Measurements from ENCODE around the gene DPM3. TPM values are rescaled to one million over a fixed set of nuclear protein-coding genes. Genes with fewer than 3 reads are reported as not detected.

The DPM3 gene
- total and polyA plus RNA-seq, 2 of the 13 experiments (the other 11 are each of a cell fraction or from before 2014, with no cell fraction given), result 23.2 to 53.4 TPM

DNA sequence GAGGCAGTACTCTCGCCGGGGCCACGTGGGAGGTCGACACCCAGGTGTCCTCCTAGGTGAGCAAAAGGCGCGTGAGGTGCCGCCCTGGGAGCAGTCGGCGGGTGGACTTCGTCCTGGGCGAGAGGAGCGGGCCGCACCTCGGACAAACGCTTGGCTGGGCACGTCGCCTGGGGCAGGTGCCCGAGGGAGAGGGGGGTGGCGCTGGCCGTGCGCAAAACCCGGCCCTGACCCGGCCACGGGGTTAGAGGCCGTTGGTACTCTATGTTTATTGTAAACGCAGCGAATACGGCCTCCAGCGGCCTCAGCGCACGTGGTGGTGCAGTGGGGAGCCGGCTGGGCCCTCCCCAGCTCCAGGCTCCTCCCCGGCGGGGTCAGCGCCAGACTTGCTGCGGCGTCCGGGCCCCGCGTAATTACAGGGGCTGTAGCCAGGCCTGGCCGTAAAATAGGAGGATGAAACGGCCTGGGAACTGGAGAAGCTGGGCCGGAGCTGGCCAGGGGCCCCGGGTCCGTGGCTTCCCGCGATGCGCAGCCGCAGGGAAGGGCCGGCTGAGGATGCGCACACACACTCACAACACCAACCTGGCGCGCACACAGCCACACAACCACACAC lies 14.3 kb downstream of the DPM3 start (continued):
- peak; percentile 91 for TF ChIP-seq ETV6 (CRISPR knock-in tag; conservative IDR thresholded peaks at IDR 0.05)
- TF ChIP-seq ZNF607 (CRISPR knock-in tag; IDR thresholded peaks at IDR 0.05; ENCODE audit: borderline replicate concordance), result peak; percentile 89
- TF ChIP-seq ZNF280D (CRISPR knock-in tag; IDR thresholded peaks at IDR 0.05), result peak; percentile 89
- TF ChIP-seq HOXA5 (CRISPR knock-in tag; IDR thresholded peaks at IDR 0.05), result peak; percentile 50; the same call in 1 of the 2 replicates
- no peak for TF ChIP-seq RELA (CRISPR knock-in tag; IDR thresholded peaks at IDR 0.05)
- no peak for TF ChIP-seq ZNF282 (IDR thresholded peaks at IDR 0.05; ENCODE audit: partially characterized antibody)
- no peak for TF ChIP-seq NFRKB (IDR thresholded peaks at IDR 0.05)
- peak; percentile 90; the same call in 1 of the 2 replicates for TF ChIP-seq SMAD1 (CRISPR knock-in tag; IDR thresholded peaks at IDR 0.05; ENCODE audit: borderline replicate concordance, low read depth)
- TF ChIP-seq ZNF629 (CRISPR knock-in tag; conservative IDR thresholded peaks at IDR 0.05), result no peak; the same call in 1 of the 2 replicates
- peak; percentile 56 for TF ChIP-seq MIER3 (CRISPR knock-in tag; IDR thresholded peaks at IDR 0.05; ENCODE audit: borderline replicate concordance)
- TF ChIP-seq, protein P1, sequence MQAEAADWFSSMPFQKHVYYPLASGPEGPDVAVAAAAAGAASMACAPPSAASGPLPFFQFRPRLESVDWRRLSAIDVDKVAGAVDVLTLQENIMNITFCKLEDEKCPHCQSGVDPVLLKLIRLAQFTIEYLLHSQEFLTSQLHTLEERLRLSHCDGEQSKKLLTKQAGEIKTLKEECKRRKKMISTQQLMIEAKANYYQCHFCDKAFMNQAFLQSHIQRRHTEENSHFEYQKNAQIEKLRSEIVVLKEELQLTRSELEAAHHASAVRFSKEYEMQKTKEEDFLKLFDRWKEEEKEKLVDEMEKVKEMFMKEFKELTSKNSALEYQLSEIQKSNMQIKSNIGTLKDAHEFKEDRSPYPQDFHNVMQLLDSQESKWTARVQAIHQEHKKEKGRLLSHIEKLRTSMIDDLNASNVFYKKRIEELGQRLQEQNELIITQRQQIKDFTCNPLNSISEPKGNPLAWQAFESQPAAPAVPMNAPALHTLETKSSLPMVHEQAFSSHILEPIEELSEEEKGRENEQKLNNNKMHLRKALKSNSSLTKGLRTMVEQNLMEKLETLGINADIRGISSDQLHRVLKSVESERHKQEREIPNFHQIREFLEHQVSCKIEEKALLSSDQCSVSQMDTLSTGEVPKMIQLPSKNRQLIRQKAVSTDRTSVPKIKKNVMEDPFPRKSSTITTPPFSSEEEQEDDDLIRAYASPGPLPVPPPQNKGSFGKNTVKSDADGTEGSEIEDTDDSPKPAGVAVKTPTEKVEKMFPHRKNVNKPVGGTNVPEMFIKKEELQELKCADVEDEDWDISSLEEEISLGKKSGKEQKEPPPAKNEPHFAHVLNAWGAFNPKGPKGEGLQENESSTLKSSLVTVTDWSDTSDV (CRISPR knock-in tag; IDR thresholded peaks at IDR 0.05), result no peak; the same call in 1 of the 2 replicates
- TF ChIP-seq ZNF407 (CRISPR knock-in tag; IDR thresholded peaks at IDR 0.05; ENCODE audit: not compliant biosample characterization), result peak; percentile 85
- peak; percentile 94 for TF ChIP-seq UBTF (CRISPR knock-in tag; IDR thresholded peaks at IDR 0.05)
